Colonic mucosa (tissue), 4 donors: ENCODE measurements around the gene TAB2. TPM values are rescaled to one million over a fixed set of nuclear protein-coding genes. Genes with fewer than 3 reads are reported as not detected.

ENCODE experiments used
- DNase-seq: peaks from one replicate; pipeline ENCODE4 v3.0.0-alpha.2; 2020
- H3K27ac ChIP-seq: fragments of 200-600 bp; one replicate; pipeline ENCODE4 v1.8.0; 2021
- H3K27me3 ChIP-seq: fragments of 200-600 bp; one replicate; pipeline ENCODE4 v1.8.0; 2021
- H3K36me3 ChIP-seq: fragments of 200-600 bp; one replicate; pipeline ENCODE4 v1.8.0; 2021
- H3K4me1 ChIP-seq: fragments of 200-600 bp; one replicate; pipeline ENCODE4 v1.8.0; 2021; ENCODE audit warnings: mild to moderate bottlenecking
- H3K4me3 ChIP-seq: fragments of 200-600 bp; one replicate; pipeline ENCODE4 v1.8.0; 2021
- H3K9ac ChIP-seq, 2 donors: one replicate each; pipeline ENCODE4 v1.7.0; 2013; ENCODE audit warnings: control low read depth in 2 of 2, low read depth in 2 of 2, low read length in 2 of 2
- H3K9me3 ChIP-seq: fragments of 200-600 bp; one replicate; pipeline ENCODE4 v1.8.0; 2021
- intact Hi-C: fragments of 100-400 bp; cut with DNase I; formaldehyde crosslinking; loops from one replicate; pipeline ENCODE4 v1.14.1; 2022
- total RNA-seq, 2 donors: library from RNA; stranded (reverse); fragmentation: NEBNext Ultra II Directional in 1 of 2; extraction: Animal tissue kit (Norgen Biotek cat#: 25700) in 1 of 2; gene quantifications; one replicate each; pipeline ENCODE4 v1.2.1, GENCODE V29; 2021
- TF ChIP-seq, protein P1 (sequence below): fragments of 200-600 bp; IDR thresholded peaks from one replicate; pipeline ENCODE4 v1.8.0; 2022; ENCODE audit warnings: antibody characterized with exemption, mild to moderate bottlenecking
- donor health status: healthy.
- donor health status: DM: no; HTN: no; CAD: no.
- donor health status: DM: no; HTN: no; CAD: no.

The TAB2 gene
- total RNA-seq, 2 donors from 2014 or later = 36.7 to 81.3 TPM

DNA sequence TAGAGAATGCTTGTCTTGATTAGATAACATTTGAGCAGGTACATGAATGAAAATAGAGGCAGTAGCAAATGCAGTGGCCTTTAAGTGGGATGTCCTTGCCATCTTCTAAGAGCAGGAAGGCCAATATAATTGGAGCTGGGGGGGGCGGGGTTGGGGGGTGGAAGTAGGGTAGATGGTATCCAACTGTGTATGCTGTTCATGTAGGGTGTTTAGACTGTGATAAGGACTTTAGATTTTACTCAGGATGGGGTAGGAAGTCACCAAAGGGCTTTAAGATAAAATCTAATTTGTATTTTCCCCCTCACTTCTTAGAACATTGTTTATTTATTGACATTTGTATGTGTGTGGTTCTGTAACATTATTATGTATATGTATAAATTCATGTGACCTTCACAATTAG lies 12.0 kb downstream of the TAB2 start:
- H3K27ac ChIP-seq = no peak overlapping the region
- intact Hi-C loops = loop anchor here (10.0 kb wide), 1 partner anchor 245 kb away; no protein-coding TSS in a partner anchor
- no peak for DNase-seq
- TF ChIP-seq, protein P1, sequence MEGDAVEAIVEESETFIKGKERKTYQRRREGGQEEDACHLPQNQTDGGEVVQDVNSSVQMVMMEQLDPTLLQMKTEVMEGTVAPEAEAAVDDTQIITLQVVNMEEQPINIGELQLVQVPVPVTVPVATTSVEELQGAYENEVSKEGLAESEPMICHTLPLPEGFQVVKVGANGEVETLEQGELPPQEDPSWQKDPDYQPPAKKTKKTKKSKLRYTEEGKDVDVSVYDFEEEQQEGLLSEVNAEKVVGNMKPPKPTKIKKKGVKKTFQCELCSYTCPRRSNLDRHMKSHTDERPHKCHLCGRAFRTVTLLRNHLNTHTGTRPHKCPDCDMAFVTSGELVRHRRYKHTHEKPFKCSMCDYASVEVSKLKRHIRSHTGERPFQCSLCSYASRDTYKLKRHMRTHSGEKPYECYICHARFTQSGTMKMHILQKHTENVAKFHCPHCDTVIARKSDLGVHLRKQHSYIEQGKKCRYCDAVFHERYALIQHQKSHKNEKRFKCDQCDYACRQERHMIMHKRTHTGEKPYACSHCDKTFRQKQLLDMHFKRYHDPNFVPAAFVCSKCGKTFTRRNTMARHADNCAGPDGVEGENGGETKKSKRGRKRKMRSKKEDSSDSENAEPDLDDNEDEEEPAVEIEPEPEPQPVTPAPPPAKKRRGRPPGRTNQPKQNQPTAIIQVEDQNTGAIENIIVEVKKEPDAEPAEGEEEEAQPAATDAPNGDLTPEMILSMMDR = no peak
- H3K4me1 ChIP-seq = no peaks in the 10 kb centered on the region
- H3K36me3 ChIP-seq = no peaks in the 10 kb centered on the region
- H3K27me3 ChIP-seq = no peaks in the 10 kb centered on the region
- no peak overlapping the region for H3K4me3 ChIP-seq
- no peak overlapping the region for H3K9ac ChIP-seq
- no peaks in the 10 kb centered on the region for H3K9me3 ChIP-seq

DNA sequence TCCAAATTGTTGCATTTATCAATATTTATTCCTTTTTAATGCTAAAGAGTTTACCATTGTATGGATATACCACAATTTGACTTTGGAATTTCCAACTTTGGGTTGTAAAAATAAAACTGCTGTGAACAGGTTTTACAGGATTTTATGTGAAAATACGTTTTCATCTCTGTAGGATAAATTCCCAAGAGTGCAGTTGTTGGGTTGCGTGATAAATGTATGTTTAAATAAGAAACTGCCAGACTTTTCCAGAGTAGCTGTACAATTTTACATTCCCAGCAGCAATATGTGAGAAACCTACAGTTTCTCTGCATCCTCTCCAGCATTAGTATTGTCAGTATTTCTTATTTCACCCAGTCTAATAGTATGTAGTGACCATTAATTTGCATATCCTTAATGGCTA lies 12.6 kb downstream of the TAB2 start:
- intact Hi-C loops = no loop called here
- TF ChIP-seq, protein P1 = no peak
- H3K4me3 ChIP-seq = no peak overlapping the region
- no peaks in the 10 kb centered on the region for H3K4me1 ChIP-seq
- H3K36me3 ChIP-seq = no peaks in the 10 kb centered on the region
- no peak for DNase-seq
- H3K9ac ChIP-seq = no peak overlapping the region
- H3K27me3 ChIP-seq = no peaks in the 10 kb centered on the region
- no peaks in the 10 kb centered on the region for H3K9me3 ChIP-seq
- no peak overlapping the region for H3K27ac ChIP-seq

DNA sequence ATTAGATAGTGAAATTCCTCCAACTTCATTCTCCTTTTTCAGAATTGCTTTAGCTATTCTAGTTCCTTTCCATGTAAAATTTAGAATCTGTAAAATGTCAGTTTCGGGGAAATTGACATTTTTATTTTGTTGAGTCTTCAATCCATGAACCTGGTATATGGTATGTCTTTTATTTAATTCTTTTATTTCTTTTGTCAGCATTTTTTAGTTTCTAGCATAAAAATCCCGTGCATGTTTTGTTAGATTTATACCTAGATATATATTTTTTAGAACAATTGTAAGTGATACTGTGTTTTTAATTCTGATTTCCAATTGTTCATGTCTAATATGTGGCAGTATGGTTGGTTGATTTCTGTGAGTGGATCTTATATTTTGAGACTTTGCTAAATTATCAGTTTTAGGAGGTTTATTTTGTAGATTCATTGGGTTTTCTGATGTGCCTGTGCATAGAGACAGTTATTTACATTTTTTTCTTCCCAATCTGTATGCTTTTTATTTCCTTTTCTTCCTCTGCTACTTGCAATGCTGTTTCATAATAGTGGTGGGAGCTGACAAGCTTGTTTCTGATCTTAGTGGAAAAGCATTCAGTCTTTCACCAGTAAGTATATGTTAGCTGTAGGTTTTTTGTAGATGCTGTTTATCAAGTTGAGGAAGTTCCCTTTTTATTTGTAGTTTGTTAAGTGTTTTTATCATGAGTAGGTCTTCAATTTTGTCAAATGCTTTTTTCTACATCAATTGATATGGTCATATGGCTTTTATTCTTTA lies 13.7 kb downstream of the TAB2 start:
- TF ChIP-seq, protein P1 = no peak
- intact Hi-C loops = no loop called here
- H3K4me1 ChIP-seq = no peaks in the 10 kb centered on the region

DNA sequence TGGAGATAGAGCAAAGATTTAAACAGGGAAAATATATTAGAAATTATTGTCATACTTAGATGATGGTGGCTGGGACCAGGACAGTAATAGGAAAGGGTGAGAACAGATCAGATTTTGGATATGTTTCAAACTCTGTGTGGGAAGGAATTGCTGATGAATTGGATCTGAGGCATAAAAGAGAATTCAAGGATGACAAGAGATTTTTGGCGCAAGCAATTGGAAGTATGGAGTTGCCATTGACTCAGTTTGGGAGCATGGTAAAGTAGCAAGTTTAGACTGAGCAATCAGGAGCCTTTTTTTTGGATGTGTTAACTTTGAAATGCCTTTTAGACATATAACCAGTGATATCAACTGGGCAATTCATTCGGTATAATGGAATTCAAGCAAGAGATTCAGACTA lies 14.4 kb downstream of the TAB2 start:
- TF ChIP-seq, protein P1 = no peak
- H3K4me1 ChIP-seq = no peaks in the 10 kb centered on the region
- no peak for DNase-seq
- intact Hi-C loops = no loop called here
- no peaks in the 10 kb centered on the region for H3K9me3 ChIP-seq
- H3K27ac ChIP-seq = no peak overlapping the region
- no peaks in the 10 kb centered on the region for H3K27me3 ChIP-seq
- no peak overlapping the region for H3K4me3 ChIP-seq
- H3K9ac ChIP-seq = no peak overlapping the region
- H3K36me3 ChIP-seq = no peaks in the 10 kb centered on the region

More for the DNA sequence above, 13.7 kb downstream of the TAB2 start:
- H3K36me3 ChIP-seq = no peaks in the 10 kb centered on the region
- H3K4me3 ChIP-seq = no peak overlapping the region
- no peak overlapping the region for H3K9ac ChIP-seq
- H3K27me3 ChIP-seq = no peaks in the 10 kb centered on the region
- H3K9me3 ChIP-seq = no peaks in the 10 kb centered on the region
- DNase-seq = no peak
- no peak overlapping the region for H3K27ac ChIP-seq

DNA sequence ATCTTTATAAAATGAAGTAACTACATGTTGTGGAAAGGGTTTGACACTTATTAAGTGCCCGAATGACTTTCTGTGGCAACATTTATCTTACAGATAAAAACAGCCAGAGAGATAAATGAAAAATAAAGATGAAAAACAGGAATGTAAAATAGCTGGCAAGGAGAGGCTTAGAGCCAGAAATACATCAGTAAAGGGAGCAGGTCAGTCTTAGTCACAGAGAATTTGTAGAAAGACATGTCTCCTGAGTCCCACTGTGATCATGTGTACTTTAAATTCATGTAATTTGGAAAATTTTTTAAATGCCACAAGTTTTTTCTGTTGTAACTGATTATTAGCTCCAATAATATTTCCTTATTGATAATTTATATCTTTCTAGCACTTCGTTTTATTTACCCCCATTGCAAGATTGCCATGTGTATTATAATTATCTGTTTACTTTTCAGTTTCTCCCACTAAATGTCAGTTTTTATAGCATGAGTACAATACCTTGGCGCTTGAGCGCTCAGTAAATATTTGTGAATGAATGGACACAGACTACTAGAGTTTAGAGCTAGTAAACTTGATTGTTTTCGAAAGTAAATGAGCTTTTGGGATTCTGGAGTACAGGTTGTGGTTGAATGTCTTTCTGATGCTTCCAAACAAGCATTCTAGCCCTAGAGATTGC lies 15.2 kb downstream of the TAB2 start:
- Histone ChIP-seq H3K36me3 (no peaks in the 10 kb centered on the region), H3K4me1 (no peaks in the 10 kb centered on the region)
- TF ChIP-seq, protein P1 = no peak

More for the DNA sequence above, 15.2 kb downstream of the TAB2 start:
- intact Hi-C loops = no loop called here
- H3K9ac ChIP-seq = no peak overlapping the region
- H3K4me3 ChIP-seq = no peak overlapping the region
- no peaks in the 10 kb centered on the region for H3K9me3 ChIP-seq
- H3K27ac ChIP-seq = no peak overlapping the region
- H3K27me3 ChIP-seq = no peaks in the 10 kb centered on the region
- no peak for DNase-seq
